ENCODE data around the gene WDFY4. TPM values are rescaled to one million over a fixed set of nuclear protein-coding genes. Genes with fewer than 3 reads are reported as not detected.
"Not testable (repeated sequence)": the region's sequence is repeated elsewhere in the genome, so short reads cannot be mapped to it uniquely, and the experiment has no call there.

Gene WDFY4
- total RNA-seq, 4 donors from 2014 or later, result 5.0 to 16.5 (median 8.8) TPM

GRCh38 chr10:48645600-48645999 lies 39.1 kb upstream of the WDFY4 start:
- Histone ChIP-seq H3K36me3 (no peaks in the 10 kb centered on the region), H3K9me3 (peaks cover 0 to 9% (median 2%) of the 10 kb centered on the region in 4 donors), H3K27ac (no peak overlapping the region), H3K27me3 (no peaks in the 10 kb centered on the region), H3K4me3 (no peak overlapping the region), H3K4me1 (no peaks in the 10 kb centered on the region)
- WGBS, 2 donors, result 40 to 55% methylated on average over 1 of the region's 1 CpG
- TF ChIP-seq POLR2A (IDR thresholded peaks at IDR 0.05) (no peak), EP300 (IDR thresholded peaks at IDR 0.05) (no peak), CTCF (IDR thresholded peaks at IDR 0.05) (no peak)
- no peak for DNase-seq (ENCODE audit: low spot score in 2 of 2)

- not testable (repeated sequence) for H3K36me3 ChIP-seq, H3K4me3 ChIP-seq, H3K4me1 ChIP-seq, H3K9me3 ChIP-seq, H3K27ac ChIP-seq, H3K27me3 ChIP-seq
- peak in 1 of 2 donors; percentile 2 for DNase-seq (ENCODE audit: low spot score in 2 of 2)
- WGBS, 2 donors, result 95 to 96% methylated on average over 7 of the region's 7 CpGs
These were observed 37.6 kb upstream of the WDFY4 start for GRCh38 chr10:48647073-48647472.

GRCh38 chr10:48648172-48648942 lies 36.3 kb upstream of the WDFY4 start:
- no peak for TF ChIP-seq POLR2A (IDR thresholded peaks at IDR 0.05)
- TF ChIP-seq CTCF (IDR thresholded peaks at IDR 0.05), result no peak
- no peak for TF ChIP-seq EP300 (IDR thresholded peaks at IDR 0.05)
- Histone ChIP-seq H3K4me1 (no peaks in the 10 kb centered on the region), H3K4me3 (no peak overlapping the region), H3K9me3 (no peaks in the 10 kb centered on the region), H3K36me3 (no peaks in the 10 kb centered on the region), H3K27me3 (no peaks in the 10 kb centered on the region), H3K27ac (no peak overlapping the region)
- peak in 1 of 2 donors; percentile 1 for DNase-seq (ENCODE audit: low spot score in 2 of 2)
- 71 to 80% methylated on average over 12 of the region's 12 CpGs for WGBS, 2 donors

GRCh38 chr10:48649349-48649944 lies 35.2 kb upstream of the WDFY4 start:
- 80 to 84% methylated on average over 7 of the region's 7 CpGs for WGBS, 2 donors
- no peaks in the 10 kb centered on the region for H3K36me3 ChIP-seq
- no peak overlapping the region for H3K27ac ChIP-seq
- H3K4me3 ChIP-seq, result no peak overlapping the region
- no peaks in the 10 kb centered on the region for H3K4me1 ChIP-seq
- no peaks in the 10 kb centered on the region for H3K27me3 ChIP-seq
- no peak for DNase-seq (ENCODE audit: low spot score in 2 of 2)
- H3K9me3 ChIP-seq, result no peaks in the 10 kb centered on the region
- no peak for TF ChIP-seq CTCF (IDR thresholded peaks at IDR 0.05)
- TF ChIP-seq POLR2A (IDR thresholded peaks at IDR 0.05), result no peak
- TF ChIP-seq EP300 (IDR thresholded peaks at IDR 0.05), result no peak

GRCh38 chr10:48651293-48651692 lies 33.4 kb upstream of the WDFY4 start:
- 77 to 85% methylated on average over 2 of the region's 2 CpGs for WGBS, 2 donors
- no peaks in the 10 kb centered on the region for H3K9me3 ChIP-seq

GRCh38 chr10:48651839-48652238 lies 32.8 kb upstream of the WDFY4 start:
- no peak overlapping the region for H3K4me3 ChIP-seq
- H3K4me1 ChIP-seq, result peaks cover 0 to 18% (median 13%) of the 10 kb centered on the region in 4 donors
- H3K27ac ChIP-seq, result no peak overlapping the region
- TF ChIP-seq EP300 (IDR thresholded peaks at IDR 0.05) (no peak), CTCF (IDR thresholded peaks at IDR 0.05) (no peak), POLR2A (IDR thresholded peaks at IDR 0.05) (no peak)
- DNase-seq (ENCODE audit: low spot score in 2 of 2), result no peak
- peaks cover 0 to 4% of the 10 kb centered on the region in 2 donors for H3K27me3 ChIP-seq
- no peaks in the 10 kb centered on the region for H3K36me3 ChIP-seq
- no peaks in the 10 kb centered on the region for H3K9me3 ChIP-seq
- 64 to 67% methylated on average over 4 of the region's 4 CpGs for WGBS, 2 donors

More at GRCh38 chr10:48651293-48651692, 33.4 kb upstream of the WDFY4 start:
- H3K36me3 ChIP-seq, result no peaks in the 10 kb centered on the region
- no peak for DNase-seq (ENCODE audit: low spot score in 2 of 2)
- H3K4me1 ChIP-seq, result peaks cover 0 to 12% (median 8%) of the 10 kb centered on the region in 4 donors
- H3K27me3 ChIP-seq, result peaks cover 0 to 4% of the 10 kb centered on the region in 2 donors
- TF ChIP-seq POLR2A (IDR thresholded peaks at IDR 0.05), result no peak
- TF ChIP-seq EP300 (IDR thresholded peaks at IDR 0.05), result no peak
- H3K27ac ChIP-seq, result no peak overlapping the region
- no peak overlapping the region for H3K4me3 ChIP-seq
